ENCODE results near the gene IFFO2.

The IFFO2 gene

DNA sequence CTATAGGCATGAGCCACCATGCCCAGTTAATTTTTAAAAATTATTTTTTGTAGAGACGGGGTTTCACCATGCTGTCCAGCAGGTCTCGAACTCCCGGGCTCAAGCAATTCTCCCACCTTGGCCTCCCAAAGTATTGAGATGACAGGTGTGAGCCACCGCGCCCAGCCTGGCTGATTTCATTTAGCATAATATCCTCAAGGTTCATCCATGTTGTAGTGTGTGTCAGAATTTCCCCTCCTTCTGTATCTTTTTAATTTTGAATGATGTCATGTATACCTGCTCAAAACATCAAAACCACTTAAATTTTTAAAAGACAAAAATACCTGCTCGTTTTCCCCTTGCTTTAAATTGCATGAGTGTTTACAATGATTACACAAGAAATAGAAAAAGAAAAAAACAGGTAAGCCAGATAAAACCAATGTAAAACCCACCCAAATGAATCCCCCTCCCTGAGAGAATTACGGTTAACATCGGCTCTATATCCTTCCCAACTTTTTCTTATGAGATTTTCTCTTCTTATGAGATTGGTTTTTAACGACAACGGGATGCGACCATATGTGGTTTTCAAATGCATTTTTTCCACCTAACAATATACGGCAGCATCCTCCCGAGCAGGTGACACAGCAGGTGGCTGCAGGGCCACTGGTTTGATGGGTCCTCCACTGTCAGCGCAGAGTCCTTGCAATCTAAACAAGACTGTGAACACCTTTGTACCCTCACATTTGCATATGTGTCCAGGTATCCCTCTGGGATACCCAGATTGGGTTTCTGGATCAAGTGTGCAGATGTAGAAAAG, 22.1 kb downstream of the IFFO2 start:
- peak; percentile 37 for DNase-seq

DNA sequence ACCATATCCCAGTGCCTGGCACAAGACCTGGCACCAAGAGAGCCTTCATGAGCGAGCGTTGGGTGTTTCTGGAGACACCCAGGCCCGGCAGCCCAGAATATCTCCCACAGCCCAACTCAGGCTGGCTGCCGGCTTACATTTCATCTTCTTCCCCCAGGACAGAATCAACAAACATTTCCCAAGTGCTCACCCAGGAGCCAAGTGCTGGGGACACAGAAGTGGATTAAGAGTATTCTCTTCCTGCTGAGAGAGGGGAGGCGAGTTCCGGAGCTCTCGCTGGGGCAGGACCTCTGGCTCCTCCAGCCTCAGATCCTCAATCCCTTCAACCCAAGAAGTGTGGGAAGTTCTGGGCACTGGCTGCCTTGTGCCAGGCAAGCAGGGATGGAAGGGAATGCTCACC, 23.6 kb downstream of the IFFO2 start:
- DNase-seq: no peak

GRCh38 chr1:18932387-18932786, 24.1 kb downstream of the IFFO2 start:
- DNase-seq: no peak

GRCh38 chr1:18931730-18932129, 24.7 kb downstream of the IFFO2 start:
- DNase-seq: no peak

GRCh38 chr1:18929686-18930085, 26.8 kb downstream of the IFFO2 start:
- no peak for DNase-seq

DNA sequence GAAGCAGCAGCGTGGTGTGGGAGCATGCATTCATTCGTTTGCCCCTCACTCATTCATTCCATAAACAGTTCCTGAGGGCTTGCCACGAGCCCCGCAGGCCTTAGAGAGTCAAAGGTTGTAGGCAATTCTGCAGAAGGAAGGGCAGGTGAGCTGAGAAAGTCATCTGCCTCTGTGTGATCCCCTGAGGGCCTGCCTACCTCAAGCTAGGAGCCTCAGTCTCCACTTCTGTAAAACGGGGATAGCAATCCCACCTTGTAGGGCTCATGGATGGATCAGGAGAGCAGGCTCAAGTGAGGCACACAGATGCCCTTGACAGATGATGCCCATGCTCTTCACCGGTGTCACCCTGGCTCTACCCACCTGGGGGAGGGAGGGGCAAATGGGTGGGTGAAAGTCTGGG, 27.5 kb downstream of the IFFO2 start:
- no peak for DNase-seq

GRCh38 chr1:18928406-18928805, 28.1 kb downstream of the IFFO2 start:
- no peak for DNase-seq

DNA sequence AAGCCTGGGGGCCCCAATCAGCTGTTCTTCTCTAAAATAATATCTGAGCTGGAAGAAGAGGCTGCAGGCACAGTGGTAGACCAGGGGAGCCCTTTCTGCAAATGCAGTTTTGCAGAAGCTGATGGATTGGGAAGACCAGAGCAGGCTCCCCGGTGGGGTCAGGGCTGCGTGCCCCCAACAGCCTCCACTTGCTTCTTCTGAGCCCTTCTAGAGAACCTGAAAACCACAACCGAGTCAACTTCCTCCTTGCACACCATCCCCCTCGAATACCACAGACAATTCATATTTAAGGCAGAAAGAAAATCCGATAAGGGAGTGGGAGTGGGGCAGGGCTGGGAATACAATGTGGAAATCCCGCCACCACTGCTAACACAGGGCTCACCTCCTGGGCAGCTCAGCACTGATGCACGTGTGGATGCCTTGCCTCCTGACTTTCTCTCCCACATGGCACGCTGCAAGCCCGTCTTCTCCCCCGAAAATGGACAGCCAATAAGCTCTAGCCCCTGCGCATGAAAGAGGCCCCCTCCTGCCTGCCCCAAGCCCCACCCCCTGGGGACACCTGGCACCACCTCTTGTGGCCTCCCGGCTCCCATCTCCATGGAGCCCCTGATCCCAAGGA, 28.7 kb downstream of the IFFO2 start:
- DNase-seq: no peak

- DNase-seq: no peak
These were observed 29.3 kb downstream of the IFFO2 start for GRCh38 chr1:18927082-18927653.

DNA sequence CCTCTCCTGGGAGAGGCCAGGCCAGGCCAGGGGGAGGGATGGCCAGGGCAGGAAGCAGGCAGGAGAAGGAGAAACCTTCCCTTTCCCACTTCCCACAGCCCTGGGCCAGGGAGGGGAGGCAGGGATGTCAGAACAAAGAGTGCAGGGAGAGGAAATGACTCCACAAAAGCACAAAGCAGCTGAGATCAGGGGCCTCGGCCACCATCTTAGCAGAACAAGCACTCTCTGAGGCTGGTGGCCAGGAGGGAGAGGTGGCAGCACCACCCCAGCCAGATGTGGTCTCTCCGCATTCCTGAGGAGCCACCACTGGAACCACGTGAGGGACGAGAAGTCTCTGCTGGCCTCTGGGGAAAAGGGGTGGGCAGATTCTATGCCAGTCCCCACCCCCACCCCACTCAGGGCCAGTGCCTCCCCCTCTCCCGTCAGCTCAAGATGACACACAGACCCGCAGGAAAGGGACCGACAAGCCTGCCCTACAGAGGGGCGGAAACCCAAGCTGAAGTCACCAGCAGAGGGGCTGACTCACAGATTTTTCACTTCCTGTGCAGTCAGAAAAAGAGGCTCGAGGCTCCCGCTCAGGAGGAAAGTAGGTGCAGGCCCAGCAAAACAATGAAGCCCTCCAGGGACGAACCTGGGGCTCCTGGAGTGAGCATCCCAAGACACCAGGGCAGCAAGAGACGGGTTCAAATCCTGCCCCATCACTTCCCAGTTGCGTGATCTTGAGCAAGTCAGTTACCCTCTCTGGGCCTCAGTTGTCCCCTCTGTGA, 30.0 kb downstream of the IFFO2 start:
- no peak for DNase-seq

DNA sequence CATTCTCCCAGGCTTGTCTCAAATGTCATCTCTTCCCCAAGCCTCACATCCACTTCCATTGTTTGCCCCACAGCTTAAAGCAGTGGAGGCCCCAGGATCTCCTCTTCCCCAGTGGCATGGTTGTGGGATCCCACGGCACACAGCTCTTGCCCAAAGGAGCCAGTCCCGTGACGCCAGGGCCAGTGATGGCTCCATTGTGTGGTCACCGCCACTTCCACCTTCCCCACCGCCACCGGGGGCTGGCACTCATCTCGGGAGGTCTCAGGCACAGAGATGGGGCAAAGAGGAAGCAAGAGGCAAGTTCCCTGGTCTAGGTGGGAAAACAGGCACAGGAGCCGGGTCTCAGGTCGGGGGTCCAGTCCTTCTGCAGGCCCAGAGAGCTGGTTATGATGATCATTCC, 31.2 kb downstream of the IFFO2 start:
- DNase-seq: no peak

GRCh38 chr1:18924221-18924691, 32.2 kb downstream of the IFFO2 start:
- DNase-seq: no peak

DNA sequence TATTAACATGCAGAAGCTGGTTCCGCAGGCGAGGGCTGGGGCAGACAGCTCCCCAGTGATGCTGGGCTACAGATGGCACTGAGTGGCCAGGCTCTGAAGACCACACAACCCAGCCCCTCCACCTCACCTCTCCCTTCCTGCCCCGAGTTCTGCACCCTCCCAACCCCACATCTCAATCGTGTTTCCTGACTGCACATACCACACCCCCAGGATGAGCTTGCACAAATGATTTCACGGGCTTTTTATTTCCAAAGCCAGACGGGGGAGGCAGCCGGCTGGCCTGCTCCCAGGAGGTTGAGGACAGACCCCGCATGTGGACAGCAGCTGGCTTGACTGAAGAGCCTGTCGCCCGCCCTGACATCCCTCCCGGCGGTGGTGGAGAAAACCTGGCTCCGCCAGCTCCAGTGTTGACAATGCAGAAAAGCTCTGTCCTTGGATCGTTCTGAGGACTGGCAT, 32.7 kb downstream of the IFFO2 start:
- no peak for DNase-seq

GRCh38 chr1:18922848-18923755, 33.4 kb downstream of the IFFO2 start:
- DNase-seq: no peak

DNA sequence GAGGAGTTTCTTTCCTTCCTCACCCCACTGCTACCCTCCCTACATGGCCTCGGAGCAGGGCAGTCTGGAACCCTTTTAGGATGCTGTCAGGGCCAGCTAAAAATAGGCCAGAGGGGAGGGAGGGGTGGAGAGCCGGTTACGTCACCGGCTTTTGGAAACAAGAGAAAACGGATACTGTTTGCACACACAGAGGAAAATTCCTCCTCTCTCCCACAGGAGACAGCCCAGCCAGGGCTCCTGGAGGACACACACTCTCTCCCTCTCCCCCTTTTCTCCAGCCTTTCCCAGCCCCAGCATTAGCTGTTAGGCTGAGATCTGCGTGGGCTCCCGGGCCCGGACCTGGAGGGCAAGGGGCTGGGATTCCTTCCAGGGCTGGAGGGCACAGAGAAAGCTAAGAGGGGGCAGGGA, 34.2 kb downstream of the IFFO2 start:
- no peak for DNase-seq

GRCh38 chr1:18921516-18922251, 34.8 kb downstream of the IFFO2 start:
- no peak for DNase-seq

- no peak for DNase-seq
These were observed 35.5 kb downstream of the IFFO2 start for GRCh38 chr1:18920931-18921330.

- no peak for DNase-seq
These were observed 36.5 kb downstream of the IFFO2 start for GRCh38 chr1:18919956-18920355.

GRCh38 chr1:18919197-18919905, 37.1 kb downstream of the IFFO2 start:
- DNase-seq: no peak

DNA sequence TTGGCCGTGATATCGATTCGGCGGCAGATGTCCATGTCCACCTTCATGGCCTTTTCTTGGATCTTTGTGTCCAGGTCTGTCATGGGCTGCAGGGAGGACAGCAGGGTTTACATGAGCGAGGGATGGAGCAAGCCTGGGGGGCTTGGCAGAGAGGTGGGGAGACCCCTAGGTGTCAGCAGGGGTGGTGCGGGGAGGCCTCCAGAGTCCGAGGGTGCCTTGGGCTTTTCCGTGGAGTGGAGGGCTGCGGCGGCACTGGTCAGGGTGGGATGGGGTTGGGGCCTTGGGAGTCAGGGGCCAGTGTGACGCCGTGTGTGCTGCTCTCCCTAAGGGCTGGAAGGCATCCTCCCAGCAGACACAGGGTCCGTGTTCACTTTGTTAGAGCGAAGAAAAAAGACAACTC, 38.1 kb downstream of the IFFO2 start:
- DNase-seq: no peak

All from NCI-H526 treated with DMSO at 0.1 percent for 48 hours (cell line).